KOPT-K1 (cell line): ENCODE measurements around the gene CCDC195.

Source experiments
- H3K27ac ChIP-seq: fragments of 200-600 bp; sonication (generic); 2 replicates; pipeline ENCODE4 v1.5.1; 2016; ENCODE audit warnings: antibody characterized with exemption, mild to moderate bottlenecking, low read depth, low read length; ENCODE audit not compliant: poor library complexity, severe bottlenecking
- H3K36me3 ChIP-seq: fragments of 200-600 bp; sonication (generic); 2 replicates; pipeline ENCODE4 v1.5.1; 2017; ENCODE audit warnings: antibody characterized with exemption, mild to moderate bottlenecking, low read length, moderate library complexity; ENCODE audit not compliant: insufficient read depth
- H3K9me3 ChIP-seq: fragments of 200-600 bp; sonication (generic); 2 replicates; pipeline ENCODE4 v1.5.1; 2017; ENCODE audit warnings: antibody characterized with exemption, low read length, mild to moderate bottlenecking; ENCODE audit not compliant: insufficient read depth, poor library complexity, severe bottlenecking

CCDC195 gene, protein sequence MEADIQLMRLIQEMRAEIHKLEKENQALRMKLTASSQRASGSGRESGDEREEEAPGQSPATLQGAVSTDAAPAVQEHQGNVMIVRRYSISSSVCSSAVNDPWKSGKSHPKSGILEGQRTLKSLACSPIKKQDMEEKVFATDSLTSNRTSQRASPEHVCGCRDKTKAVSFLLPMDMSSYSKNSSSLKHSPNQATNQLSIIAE

DNA sequence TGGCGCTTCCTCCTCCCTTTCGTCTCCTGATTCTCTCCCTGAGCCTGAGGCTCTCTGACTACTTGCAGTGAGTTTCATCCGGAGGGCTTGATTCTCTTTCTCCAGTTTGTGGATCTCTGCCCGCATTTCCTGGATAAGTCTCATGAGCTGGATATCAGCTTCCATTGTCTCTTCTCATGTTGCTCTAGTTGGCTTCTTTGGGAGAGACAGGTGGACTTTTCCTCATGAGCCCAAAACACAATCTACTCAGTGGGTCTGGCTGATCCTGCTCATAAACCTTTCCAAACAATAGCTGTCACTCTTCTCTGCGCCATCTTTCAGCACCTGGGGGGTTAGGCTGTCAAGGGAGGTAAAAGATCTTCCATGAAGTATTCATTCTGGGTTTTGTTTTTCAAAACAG lies at the start of gene CCDC195:
Gene CCDC195, minus strand, starts transcription at position 165 of the 400 bp plus-strand sequence. Its CDS starts 0 bp downstream, at position 165.
- Histone ChIP-seq H3K36me3 (no peaks in the 10 kb centered on the region), H3K27ac (no peak within 1 kb of the TSS), H3K9me3 (no peaks in the 10 kb centered on the region)

DNA sequence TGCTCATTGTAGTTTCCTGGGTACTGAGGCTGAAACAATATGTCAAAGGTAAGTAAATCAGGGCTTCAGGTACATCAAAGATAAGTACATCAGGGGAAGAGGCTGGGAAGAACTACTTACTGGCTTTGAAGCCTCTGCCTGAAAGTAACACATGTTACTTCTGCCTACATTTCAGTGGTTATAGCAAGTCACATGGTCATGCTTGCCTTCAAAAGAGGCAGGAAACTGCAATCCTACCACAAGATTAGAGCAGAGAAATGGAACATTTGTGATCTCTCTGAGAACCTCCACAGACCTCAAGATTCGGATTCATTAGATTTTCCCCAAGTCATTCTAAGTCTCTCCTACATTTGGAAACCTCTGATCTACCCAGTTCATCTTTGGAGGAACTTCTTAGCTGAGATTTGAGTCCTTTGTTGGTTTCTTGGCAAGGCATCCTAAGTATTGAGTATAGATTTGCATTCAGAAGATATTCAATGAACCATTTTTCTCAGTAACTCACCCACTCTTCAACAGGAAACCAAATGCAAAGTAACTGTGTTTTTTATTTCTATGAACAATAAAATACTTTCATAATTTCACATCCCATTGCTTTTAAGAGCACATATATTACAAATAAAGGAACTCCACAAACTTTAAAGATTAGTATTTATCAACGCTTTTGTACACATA lies 48.5 kb upstream of the CCDC195 start:
- no peaks in the 10 kb centered on the region for H3K9me3 ChIP-seq
- peaks cover 79% of the 10 kb centered on the region for H3K36me3 ChIP-seq
- no peak overlapping the region for H3K27ac ChIP-seq

DNA sequence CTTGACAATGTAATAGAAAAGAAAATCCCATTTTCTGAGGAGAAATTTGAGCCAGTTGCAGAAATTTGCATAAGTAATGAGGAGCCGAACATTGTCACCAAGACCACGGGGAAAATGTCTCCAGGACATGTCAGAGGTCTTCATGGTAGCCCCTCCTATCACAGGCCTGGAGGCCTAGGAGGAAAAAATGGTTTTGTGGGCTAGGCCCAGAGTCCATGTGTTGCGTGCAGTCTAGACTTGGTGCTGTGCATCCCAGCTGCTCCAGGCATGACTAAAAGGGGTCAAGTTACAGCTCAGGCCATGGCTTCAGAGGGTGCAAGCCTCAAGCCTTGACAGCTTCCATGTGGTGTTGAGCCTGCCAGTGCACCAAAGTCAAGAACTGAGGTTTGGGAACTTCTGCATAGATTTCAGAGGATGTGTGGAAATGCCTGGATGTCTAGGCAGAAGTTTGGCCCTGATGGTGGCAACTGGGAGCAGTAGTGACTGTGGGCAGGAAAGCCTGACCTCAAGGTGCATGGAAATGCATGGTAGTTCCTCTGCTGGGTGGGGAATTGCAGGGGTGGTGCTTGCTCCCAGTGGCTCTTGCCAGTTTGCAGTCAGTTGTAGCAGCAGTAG lies 41.9 kb upstream of the CCDC195 start:
- H3K36me3 ChIP-seq: peaks cover 43% of the 10 kb centered on the region
- no peak overlapping the region for H3K27ac ChIP-seq

DNA sequence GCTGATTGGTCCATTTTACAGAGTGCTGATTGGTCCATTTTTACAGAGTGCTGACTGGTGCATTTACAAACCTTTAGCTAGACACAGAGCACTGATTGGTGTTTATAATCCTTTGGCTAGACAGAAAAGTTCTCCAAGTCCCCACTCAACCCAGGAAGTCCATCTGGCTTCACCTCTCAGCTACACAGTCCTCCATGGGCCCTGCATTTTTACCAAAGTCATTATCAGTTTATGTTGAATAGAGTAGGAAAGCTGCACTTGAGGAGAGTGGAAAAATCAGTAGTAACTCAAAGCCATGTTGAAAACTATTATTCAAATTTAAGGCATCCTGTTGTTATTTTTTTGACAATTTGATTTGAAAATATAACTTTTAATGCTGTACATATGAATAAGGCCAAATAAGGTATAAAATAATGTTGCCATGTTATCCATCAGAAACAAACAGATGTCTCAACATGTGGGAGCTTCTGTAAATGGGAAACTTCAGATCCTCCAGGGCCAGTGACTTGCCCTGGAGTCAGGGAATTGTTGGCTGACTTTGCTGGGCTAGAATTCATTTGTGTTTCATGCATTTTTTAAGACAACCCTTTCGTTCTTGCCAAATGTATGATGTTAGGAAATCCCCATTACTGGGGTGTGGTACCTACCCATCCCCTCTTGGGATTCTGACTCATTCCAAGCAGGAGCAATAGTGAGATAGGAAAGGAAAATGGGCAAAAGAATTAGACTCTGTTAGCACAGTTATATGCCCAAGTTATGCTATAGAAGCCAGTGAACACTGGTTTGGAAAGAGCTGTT lies 37.8 kb upstream of the CCDC195 start:
- peaks cover 22% of the 10 kb centered on the region for H3K9me3 ChIP-seq
- no peak overlapping the region for H3K27ac ChIP-seq
- H3K36me3 ChIP-seq: peaks cover 14% of the 10 kb centered on the region

More for the DNA sequence above, 41.9 kb upstream of the CCDC195 start:
- H3K9me3 ChIP-seq: peaks cover 27% of the 10 kb centered on the region

DNA sequence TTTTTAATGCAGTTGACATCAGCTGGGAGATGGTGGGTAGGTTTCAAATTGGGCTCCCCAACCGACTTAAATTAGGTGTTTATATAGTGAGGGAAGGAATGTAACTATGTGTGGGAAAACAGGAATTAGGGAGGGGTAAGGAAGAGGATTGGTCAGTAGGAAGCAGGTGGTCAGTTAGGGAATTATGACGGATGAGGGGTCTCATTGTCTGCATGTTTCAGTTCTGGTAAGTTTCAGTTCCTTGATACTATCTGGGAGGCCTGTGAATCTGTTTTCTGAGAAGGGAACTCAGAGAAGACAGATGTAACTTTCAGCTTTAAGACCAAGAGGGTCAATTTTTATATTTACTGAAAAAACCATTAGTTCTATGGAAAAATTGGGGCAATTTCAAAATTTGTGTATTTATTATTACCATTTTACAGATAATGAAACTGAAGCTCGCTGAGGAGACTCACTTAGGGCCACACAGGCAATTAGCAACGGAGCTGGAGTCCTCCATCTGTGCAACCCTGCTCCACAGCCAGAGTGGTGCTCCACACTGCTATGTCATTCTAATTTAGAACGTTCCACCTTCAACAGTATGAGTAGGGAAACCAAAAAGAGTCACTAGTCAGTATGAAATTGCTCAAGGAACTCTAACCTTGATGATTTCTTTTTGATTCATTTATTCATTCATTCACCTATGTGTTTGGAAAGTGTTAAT lies 36.0 kb upstream of the CCDC195 start:
- no peak overlapping the region for H3K27ac ChIP-seq
- H3K9me3 ChIP-seq: peaks cover 4% of the 10 kb centered on the region
- H3K36me3 ChIP-seq: no peaks in the 10 kb centered on the region

DNA sequence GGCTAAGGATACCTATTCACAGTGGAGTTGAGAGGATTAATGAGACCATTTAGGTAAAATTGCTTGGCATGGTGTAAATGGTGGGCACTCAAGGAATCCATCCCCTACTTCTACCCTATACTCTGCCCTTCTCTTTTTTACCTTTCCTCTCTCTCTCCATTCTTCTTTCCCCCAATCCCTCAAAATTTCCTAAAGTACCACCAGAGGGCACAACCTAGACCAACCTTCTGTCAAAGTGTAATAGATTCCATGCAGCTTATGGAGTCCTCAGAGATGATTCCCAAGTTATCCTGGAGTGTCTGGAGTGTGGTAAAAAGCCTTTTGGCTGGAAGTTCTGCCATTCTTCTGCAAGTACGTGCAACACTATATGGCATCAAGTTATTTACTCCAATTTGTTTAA lies 33.0 kb upstream of the CCDC195 start:
- H3K36me3 ChIP-seq: no peaks in the 10 kb centered on the region
- no peak overlapping the region for H3K27ac ChIP-seq
- H3K9me3 ChIP-seq: no peaks in the 10 kb centered on the region

DNA sequence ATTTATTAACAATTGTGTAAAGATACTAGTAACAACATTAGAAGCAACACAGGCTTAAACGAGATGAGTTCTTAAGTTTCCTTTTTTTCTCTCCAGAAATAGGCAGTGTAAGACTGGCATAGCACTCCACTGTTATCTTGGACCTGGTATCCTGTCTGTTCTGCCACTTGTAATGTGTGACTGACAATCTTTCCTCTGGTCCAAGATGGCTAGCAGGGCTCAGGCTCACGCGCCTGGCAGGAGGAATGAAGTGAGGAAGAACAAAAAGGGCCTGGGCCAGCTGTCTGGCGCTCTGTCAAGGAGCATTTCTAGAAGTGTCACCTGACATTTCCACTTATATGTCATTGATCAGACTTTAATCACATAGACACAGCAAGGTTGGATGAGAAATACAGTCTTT lies 31.6 kb upstream of the CCDC195 start:
- no peaks in the 10 kb centered on the region for H3K36me3 ChIP-seq
- H3K27ac ChIP-seq: no peak overlapping the region
- H3K9me3 ChIP-seq: no peaks in the 10 kb centered on the region

DNA sequence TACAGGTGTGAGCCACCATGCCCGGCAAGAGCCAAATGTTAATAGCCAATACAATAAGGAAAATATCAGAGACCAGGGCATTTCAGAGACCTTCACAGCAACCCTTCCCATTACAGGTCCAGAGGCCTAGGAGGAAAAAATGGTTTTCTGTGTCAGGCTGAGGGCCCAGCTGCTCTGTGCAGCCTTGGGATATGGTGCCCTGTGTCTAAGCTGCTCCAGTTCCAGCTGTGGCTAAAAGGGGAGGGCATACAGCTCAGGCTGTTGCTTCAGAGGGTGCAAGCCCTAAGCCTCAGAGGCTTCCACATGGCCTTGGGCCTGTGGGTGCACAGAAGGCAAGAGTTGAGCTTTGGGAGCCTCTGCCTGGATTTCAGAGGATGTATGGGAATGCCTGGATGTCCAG lies 20.1 kb upstream of the CCDC195 start:
- no peaks in the 10 kb centered on the region for H3K36me3 ChIP-seq
- H3K27ac ChIP-seq: no peak overlapping the region
- peaks cover 29% of the 10 kb centered on the region for H3K9me3 ChIP-seq

DNA sequence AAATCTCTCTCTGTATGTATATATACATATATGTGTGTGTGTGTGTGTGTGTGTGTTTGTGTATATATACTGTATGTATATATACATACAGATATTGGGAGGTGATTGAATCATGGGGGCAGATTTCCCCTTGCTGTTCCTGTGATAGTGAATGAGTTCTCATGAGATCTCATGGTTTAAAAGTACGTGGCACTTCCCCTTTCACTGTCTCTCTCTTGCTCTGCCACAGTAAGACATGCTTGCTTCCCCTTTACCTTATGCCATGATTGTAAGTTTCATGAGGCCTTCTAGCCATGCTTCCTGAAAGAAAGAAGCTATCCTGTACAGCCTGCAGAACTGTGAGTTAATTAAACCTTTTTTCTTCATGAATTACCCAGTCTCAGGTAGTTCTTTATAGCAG lies 18.8 kb upstream of the CCDC195 start:
- Histone ChIP-seq H3K27ac (no peak overlapping the region), H3K9me3 (peaks cover 29% of the 10 kb centered on the region), H3K36me3 (no peaks in the 10 kb centered on the region)

DNA sequence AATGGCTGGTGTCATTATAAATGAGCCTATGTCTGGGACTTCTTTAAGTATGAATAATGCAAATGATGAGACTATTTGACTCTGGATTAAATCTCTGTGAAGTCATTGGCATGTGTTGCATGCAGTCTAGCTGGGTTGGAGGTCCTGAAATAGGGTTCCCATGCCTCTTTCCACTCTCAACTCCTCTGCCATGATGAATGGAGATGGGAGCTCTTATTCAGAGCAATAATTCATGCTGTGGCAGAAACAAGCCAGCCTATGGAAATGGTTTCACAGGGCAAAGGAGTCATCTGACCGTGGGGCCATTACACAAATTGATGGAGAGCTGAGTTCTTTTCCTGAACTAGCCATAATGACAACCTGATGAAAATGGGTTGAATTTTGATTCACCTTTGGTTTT lies 15.5 kb upstream of the CCDC195 start:
- Histone ChIP-seq H3K27ac (no peak overlapping the region), H3K36me3 (no peaks in the 10 kb centered on the region), H3K9me3 (peaks cover 24% of the 10 kb centered on the region)

DNA sequence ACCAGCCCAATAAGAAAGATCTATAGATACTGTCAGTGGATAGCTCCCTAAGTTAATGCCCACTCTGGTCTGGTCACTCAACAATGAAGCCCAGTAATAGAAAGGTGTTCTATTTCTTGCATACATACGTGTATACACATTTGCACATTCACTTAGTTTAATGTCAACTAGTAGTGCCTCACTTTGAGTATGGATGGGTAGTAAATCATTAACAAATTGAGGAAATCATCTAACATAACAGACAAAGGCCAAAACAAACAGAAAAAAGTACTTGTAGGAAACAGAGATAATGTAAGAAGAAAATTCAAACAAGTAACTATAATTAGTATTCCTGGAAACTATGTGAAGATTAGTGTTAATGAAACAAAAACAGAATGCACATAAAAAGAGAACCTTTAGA lies 13.3 kb upstream of the CCDC195 start:
- H3K27ac ChIP-seq: no peak overlapping the region
- peaks cover 5% of the 10 kb centered on the region for H3K9me3 ChIP-seq
- no peaks in the 10 kb centered on the region for H3K36me3 ChIP-seq

DNA sequence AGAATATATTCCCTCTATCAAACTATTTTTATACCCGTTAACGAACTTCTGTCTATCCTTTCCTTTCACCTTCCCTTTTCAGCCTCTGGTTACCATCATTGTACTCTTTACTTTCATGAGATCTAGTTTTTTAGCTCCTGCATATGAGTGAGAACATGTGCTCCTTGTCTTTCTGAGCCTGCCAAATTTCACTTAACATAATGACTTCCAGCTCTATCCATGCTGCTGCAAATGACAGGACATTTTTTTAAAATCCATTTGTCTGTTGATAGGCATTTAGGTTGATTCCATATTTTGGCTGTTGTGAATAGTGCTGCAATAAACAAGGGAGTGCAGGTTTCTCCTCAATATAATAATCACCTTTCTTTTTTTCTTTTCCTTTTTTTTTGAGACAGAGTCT lies 8.2 kb upstream of the CCDC195 start:
- Histone ChIP-seq H3K27ac (no peak overlapping the region), H3K36me3 (no peaks in the 10 kb centered on the region), H3K9me3 (peaks cover 5% of the 10 kb centered on the region)

DNA sequence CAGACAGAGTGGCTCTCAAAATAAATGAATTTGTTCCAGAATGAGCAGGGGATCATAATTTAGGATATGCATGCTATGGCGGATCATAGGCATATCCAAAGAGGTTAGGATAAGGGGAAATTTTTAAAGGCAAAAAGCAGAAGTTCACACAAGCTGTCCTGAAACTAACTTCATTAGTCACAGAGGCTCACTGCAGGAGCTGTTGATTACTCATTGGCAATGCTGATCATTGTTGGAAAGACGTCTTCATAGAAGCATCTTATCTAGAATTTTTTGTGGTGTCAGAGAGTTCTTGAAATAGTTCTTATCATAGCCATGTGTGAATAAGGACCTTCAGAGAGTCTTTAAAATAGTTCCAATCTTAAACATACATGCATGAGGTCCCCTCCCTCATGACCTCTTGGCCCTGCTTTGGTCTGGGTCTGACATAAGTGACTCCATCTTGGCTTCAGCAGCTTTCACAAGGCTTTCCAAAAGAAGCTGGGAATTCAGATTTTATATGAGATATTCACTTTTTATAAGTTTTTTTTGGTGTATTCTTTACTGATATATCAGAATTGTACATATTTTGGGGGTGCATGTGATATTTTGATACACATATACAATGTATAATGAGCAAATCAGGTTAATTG lies 7.5 kb upstream of the CCDC195 start:
- Histone ChIP-seq H3K27ac (no peak overlapping the region), H3K36me3 (no peaks in the 10 kb centered on the region), H3K9me3 (peaks cover 5% of the 10 kb centered on the region)

DNA sequence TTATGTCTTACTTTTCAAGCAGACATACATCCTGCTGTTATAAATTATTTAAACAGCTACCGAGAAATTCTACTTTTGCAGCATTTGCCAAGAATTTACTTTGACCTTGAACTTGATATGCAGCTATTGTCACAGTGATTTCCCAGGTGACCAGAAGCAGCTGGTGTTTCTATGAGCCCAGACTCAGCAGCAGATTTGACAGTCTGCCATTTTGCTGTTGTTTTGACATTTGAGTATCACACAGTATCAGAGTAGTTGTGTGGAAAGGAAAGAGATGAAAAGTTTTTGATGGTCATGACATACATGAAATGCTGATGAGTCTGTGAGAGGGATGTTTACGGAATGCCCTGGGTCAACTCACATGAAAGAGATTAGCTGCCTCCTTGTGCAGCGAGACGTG lies 6.6 kb upstream of the CCDC195 start:
- H3K27ac ChIP-seq: no peak overlapping the region

More for the DNA sequence above, 6.6 kb upstream of the CCDC195 start:
- H3K9me3 ChIP-seq: no peaks in the 10 kb centered on the region
- H3K36me3 ChIP-seq: no peaks in the 10 kb centered on the region
